Endodermal cell (in vitro differentiated cells): ENCODE results near the gene TTN. TPM values are rescaled to one million over a fixed set of nuclear protein-coding genes. Genes with fewer than 3 reads are reported as not detected.
A peak's percentile ranks its signal among the peaks of the same experiment; 100 is the strongest.

Source experiments
- DNase-seq: peaks from one replicate; pipeline ENCODE4 v3.0.0-alpha.2; 2017
- H3K27ac ChIP-seq: 2 replicates; pipeline ENCODE4 v1.5.1; 2013; ENCODE audit warnings: mild to moderate bottlenecking, low read depth, low read length, moderate library complexity
- H3K27me3 ChIP-seq: 2 replicates; pipeline ENCODE4 v1.6.1; 2013; ENCODE audit warnings: mild to moderate bottlenecking, low read length, moderate library complexity; ENCODE audit not compliant: insufficient read depth, control insufficient read depth, poor library complexity, severe bottlenecking
- H3K36me3 ChIP-seq: 2 replicates; pipeline ENCODE4 v1.7.0; 2013; ENCODE audit warnings: mild to moderate bottlenecking, low read length, moderate library complexity; ENCODE audit not compliant: control insufficient read depth, insufficient read depth
- H3K4me1 ChIP-seq: one replicate; pipeline ENCODE4 v1.7.0; 2013; ENCODE audit warnings: low read length; ENCODE audit not compliant: control insufficient read depth, insufficient read depth
- H3K4me3 ChIP-seq: 2 replicates; pipeline ENCODE4 v1.5.1; 2013; ENCODE audit warnings: mild to moderate bottlenecking, low read length, moderate library complexity
- H3K9ac ChIP-seq: 2 replicates; pipeline ENCODE4 v1.6.1; 2013; ENCODE audit warnings: mild to moderate bottlenecking, low read length, moderate library complexity; ENCODE audit not compliant: poor library complexity, severe bottlenecking; ENCODE audit errors: extremely low read depth
- H3K9me3 ChIP-seq: 2 replicates; pipeline ENCODE4 v1.6.1; 2013; ENCODE audit warnings: mild to moderate bottlenecking, low read length, moderate library complexity; ENCODE audit not compliant: control insufficient read depth
- H3K27ac Mint-ChIP-seq: 2 replicates; pipeline ENCODE4 v1.8.0; 2020; ENCODE audit warnings: mixed read lengths
- H3K27me3 Mint-ChIP-seq: 2 replicates; pipeline ENCODE4 v1.8.0; 2021; ENCODE audit warnings: mild to moderate bottlenecking, mixed read lengths; ENCODE audit not compliant: insufficient read depth
- H3K36me3 Mint-ChIP-seq: 2 replicates; pipeline ENCODE4 v1.8.0; 2020; ENCODE audit warnings: low read depth, mixed read lengths
- H3K4me1 Mint-ChIP-seq: 2 replicates; pipeline ENCODE4 v1.8.0; 2020; ENCODE audit warnings: mixed read lengths
- H3K4me3 Mint-ChIP-seq: 2 replicates; pipeline ENCODE4 v1.8.0; 2020; ENCODE audit warnings: mild to moderate bottlenecking, moderate library complexity, mixed read lengths
- H3K9me3 Mint-ChIP-seq: 2 replicates; pipeline ENCODE4 v1.8.0; 2020; ENCODE audit warnings: mild to moderate bottlenecking, mixed read lengths
- WGBS, 2 experiments: methylation state at CpG; one replicate each; pipeline versions ENCODE4 v1.1.5 to v1.1.7; 2013; ENCODE audit warnings: missing lambda C conversion rate in 2 of 2, mixed read lengths in 1 of 2; ENCODE audit not compliant: insufficient coverage in 1 of 2, insufficient read length in 1 of 2; 5-methylcytosine and 5-hydroxymethylcytosine counted together
- total RNA-seq, 2 donors: library from RNA; stranded (reverse); fragmentation: NEBNext Ultra II Directional in 1 of 2; extraction: Animal tissue kit (Norgen Biotek cat#: 25700) in 1 of 2; gene quantifications; 2 replicates in 1 of 2; 3 replicates in 1 of 2; pipeline ENCODE4 v1.2.1, GENCODE V29; 2021
- TF ChIP-seq, protein P1 (sequence below): fragments of 200-600 bp; sonication (generic); conservative IDR thresholded peaks from 2 replicates; pipeline ENCODE4 v1.5.0; 2021; ENCODE audit warnings: antibody characterized with exemption, mild to moderate bottlenecking

The TTN gene
- total RNA-seq, 2 donors from 2014 or later = 101 to 118 TPM

DNA sequence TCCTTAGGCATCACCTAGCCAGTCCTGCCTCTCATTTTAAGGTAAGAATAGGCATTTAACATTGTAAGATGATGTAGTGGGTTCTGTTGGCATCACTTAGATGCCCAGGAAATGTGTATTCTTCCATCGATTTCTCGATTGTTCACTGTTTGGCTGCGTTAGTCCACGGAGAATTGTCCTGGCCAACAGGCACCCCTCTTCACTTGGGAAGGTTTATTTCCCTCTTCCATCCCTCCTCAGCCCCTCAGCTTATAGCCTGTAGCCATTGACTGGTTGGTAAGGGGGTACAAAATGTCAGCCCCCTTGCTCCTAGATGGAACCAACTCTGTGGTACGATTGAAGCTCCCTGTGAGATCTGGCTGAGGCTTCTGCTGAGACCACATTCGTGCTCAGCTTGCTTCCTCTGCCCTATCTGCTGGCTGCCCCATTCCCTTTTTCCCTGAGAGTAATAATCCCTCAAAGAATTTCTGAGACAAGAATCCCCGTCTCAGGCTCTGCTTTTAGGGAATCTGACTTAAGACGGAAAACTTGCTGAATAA is 283.6 kb downstream of the TTN start:
- Histone ChIP-seq H3K9ac (peak overlapping the region; percentile 31), H3K4me1 (no peaks in the 10 kb centered on the region), H3K9me3 (no peaks in the 10 kb centered on the region), H3K4me3 (peak overlapping the region; percentile 80), H3K27ac (no peak overlapping the region), H3K27me3 (no peaks in the 10 kb centered on the region), H3K36me3 (peaks cover 30% of the 10 kb centered on the region)
- DNase-seq = peak; percentile 56
- Mint-ChIP-seq H3K9me3 (peaks cover 11% of the 10 kb centered on the region), H3K27me3 (no peaks in the 10 kb centered on the region), H3K4me3 (peak overlapping the region; percentile 88), H3K27ac (peak overlapping the region; percentile 94), H3K4me1 (no peaks in the 10 kb centered on the region), H3K36me3 (peaks cover 40% of the 10 kb centered on the region)
- TF ChIP-seq, protein P1, sequence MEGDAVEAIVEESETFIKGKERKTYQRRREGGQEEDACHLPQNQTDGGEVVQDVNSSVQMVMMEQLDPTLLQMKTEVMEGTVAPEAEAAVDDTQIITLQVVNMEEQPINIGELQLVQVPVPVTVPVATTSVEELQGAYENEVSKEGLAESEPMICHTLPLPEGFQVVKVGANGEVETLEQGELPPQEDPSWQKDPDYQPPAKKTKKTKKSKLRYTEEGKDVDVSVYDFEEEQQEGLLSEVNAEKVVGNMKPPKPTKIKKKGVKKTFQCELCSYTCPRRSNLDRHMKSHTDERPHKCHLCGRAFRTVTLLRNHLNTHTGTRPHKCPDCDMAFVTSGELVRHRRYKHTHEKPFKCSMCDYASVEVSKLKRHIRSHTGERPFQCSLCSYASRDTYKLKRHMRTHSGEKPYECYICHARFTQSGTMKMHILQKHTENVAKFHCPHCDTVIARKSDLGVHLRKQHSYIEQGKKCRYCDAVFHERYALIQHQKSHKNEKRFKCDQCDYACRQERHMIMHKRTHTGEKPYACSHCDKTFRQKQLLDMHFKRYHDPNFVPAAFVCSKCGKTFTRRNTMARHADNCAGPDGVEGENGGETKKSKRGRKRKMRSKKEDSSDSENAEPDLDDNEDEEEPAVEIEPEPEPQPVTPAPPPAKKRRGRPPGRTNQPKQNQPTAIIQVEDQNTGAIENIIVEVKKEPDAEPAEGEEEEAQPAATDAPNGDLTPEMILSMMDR = no peak
- 72% methylated on average over 6 to 8 of the region's 8 CpGs for WGBS, 2 experiments

DNA sequence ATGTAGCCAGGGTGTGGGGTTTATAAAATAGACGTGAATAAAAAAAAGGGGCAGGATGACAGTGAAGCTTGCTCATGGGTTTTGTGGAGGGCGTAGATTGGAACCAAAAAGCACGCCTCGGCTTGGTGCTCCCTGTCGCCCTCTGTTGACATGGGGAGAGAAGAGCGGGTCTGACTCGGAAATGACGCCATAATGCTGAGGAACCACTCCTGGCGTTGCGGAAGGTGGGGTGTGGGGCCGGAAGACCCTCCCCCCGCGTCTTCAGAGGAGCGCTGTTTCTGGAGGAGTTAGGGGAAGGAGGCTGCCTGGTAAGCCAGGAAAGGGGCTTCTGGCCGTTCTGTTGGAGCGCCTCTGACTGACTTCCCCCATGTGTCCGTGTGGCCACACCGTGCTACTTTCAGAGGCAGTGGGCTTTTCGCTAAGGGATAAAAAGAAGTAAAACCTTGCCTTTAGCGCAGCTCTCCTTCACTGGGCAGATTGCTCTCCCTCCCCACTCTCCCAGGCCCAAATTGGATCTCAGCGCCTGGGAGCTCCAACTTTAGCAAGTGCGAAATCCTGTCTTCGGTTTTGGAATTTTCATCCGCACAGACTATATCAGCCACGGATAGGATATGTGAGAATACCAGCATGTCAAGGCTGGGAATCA is 284.1 kb downstream of the TTN start:
- H3K36me3 Mint-ChIP-seq = peaks cover 34% of the 10 kb centered on the region
- DNase-seq = peak; percentile 97
- H3K9me3 ChIP-seq = no peaks in the 10 kb centered on the region
- peaks cover 11% of the 10 kb centered on the region for H3K9me3 Mint-ChIP-seq
- H3K27ac Mint-ChIP-seq = peak overlapping the region; percentile 94
- H3K27me3 ChIP-seq = no peaks in the 10 kb centered on the region
- no peaks in the 10 kb centered on the region for H3K4me1 Mint-ChIP-seq
- TF ChIP-seq, protein P1 = peak; percentile 88
- peak overlapping the region; percentile 80 for H3K4me3 ChIP-seq
- peak overlapping the region; percentile 31 for H3K9ac ChIP-seq
- 38 to 58% methylated on average over 7 to 25 of the region's 25 CpGs for WGBS, 2 experiments
- no peaks in the 10 kb centered on the region for H3K4me1 ChIP-seq
- H3K4me3 Mint-ChIP-seq = peak overlapping the region; percentile 88
- H3K27ac ChIP-seq = no peak overlapping the region
- H3K36me3 ChIP-seq = peaks cover 25% of the 10 kb centered on the region
- no peaks in the 10 kb centered on the region for H3K27me3 Mint-ChIP-seq

DNA sequence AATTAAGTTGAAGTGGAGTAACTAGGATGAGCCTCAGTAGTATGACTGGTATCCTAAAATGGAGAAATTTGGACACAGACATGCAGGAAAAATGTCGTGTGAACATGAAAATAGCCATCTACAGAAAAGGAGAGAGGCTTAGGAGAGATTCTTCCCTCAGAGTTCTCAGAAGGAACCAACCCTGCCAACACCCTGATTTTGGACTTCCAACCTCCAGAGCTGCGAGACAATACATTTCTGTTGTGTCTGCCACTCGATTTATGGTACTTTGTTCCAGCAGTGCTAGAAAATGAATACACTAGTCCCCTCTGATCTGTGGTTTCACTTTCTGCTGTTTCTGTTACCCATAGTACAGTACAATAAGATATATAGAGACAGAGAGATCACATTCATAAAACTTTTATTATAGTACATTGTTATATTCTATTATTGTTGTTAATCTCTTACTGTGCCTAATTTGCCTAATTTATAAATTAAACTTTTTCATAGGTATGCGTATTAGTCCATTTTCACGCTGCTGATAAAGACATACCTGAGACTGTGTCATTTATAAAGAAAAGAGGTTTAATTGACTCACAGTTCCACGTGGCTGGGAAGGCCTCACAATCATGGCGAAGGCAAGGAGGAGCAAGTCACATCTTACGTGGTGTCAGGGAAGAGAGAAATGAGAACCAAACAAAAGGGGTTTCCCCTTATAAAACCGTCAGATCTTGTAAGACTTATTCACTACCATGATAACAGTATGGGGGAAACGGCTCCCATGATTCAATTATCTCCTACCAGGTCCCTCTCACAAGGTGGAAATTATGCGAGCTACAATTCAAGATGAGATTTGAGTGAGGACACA is 285.7 kb downstream of the TTN start:
- Histone ChIP-seq H3K27ac (no peak overlapping the region), H3K27me3 (no peaks in the 10 kb centered on the region), H3K4me1 (no peaks in the 10 kb centered on the region), H3K9me3 (no peaks in the 10 kb centered on the region), H3K36me3 (peaks cover 10% of the 10 kb centered on the region), H3K9ac (no peak overlapping the region), H3K4me3 (no peak overlapping the region)
- Mint-ChIP-seq H3K4me3 (no peak overlapping the region), H3K27ac (no peak overlapping the region), H3K4me1 (no peaks in the 10 kb centered on the region), H3K36me3 (peaks cover 20% of the 10 kb centered on the region), H3K27me3 (no peaks in the 10 kb centered on the region), H3K9me3 (peaks cover 11% of the 10 kb centered on the region)
- TF ChIP-seq, protein P1 = no peak
- no peak for DNase-seq
- 92 to 93% methylated on average over 6 to 11 of the region's 11 CpGs for WGBS, 2 experiments
